Measurements from ENCODE around the gene RABGAP1. TPM values are rescaled to one million over a fixed set of nuclear protein-coding genes. Genes with fewer than 3 reads are reported as not detected.

The RABGAP1 gene
- total RNA-seq, 1 experiment from 2014 or later: 95.8 TPM

GRCh38 chr9:123111427-123112014 is 170.7 kb downstream of the RABGAP1 start:
- no peaks in the 10 kb centered on the region for H3K9me3 ChIP-seq (ENCODE audit: insufficient read depth, low read depth)
- ChIA-PET CTCF (no interaction called here), POLR2A (ENCODE audit: unreplicated experiment) (interaction anchor here (0.7 kb wide), 1 partner anchor 9 kb away, joined by 3 read pairs; no protein-coding TSS in a partner anchor)
- no peaks in the 10 kb centered on the region for H3K9me2 ChIP-seq (ENCODE audit: insufficient read depth)
- TF ChIP-seq EZH2 (IDR thresholded peaks at IDR 0.05; ENCODE audit: low read depth) (no peak), CTCF (conservative IDR thresholded peaks at IDR 0.05) (no peak)
- no peaks in the 10 kb centered on the region; the same call in 1 of the 2 replicates for H3F3A ChIP-seq (ENCODE audit: insufficient read depth, low read depth)
- no peaks in the 10 kb centered on the region for H3K79me2 ChIP-seq (ENCODE audit: low read depth)
- H3K4me3 ChIP-seq: no peak overlapping the region
- DNase-seq: no peak
- BruUV-seq (replicated peaks): no TSS peak
- H3K36me3 ChIP-seq (ENCODE audit: low read depth): no peaks in the 10 kb centered on the region
- no peaks in the 10 kb centered on the region for H3K4me1 ChIP-seq (replicated peaks; ENCODE audit: insufficient read depth)
- no peaks in the 10 kb centered on the region for H3K27me3 ChIP-seq (ENCODE audit: insufficient read depth, low read depth)
- H3K4me2 ChIP-seq: no peak overlapping the region
- intact Hi-C loops (cut with micrococcal nuclease; ENCODE audit: unreplicated experiment): no loop called here
- H4K20me1 ChIP-seq (ENCODE audit: insufficient read depth): no peaks in the 10 kb centered on the region
- no peak overlapping the region for H3K27ac ChIP-seq
- no peak overlapping the region for H2AFZ ChIP-seq

- H3K36me3 ChIP-seq (ENCODE audit: low read depth): no peaks in the 10 kb centered on the region
- no peak overlapping the region for H3K4me2 ChIP-seq
- no peaks in the 10 kb centered on the region for H4K20me1 ChIP-seq (ENCODE audit: insufficient read depth)
- no peaks in the 10 kb centered on the region for H3K9me2 ChIP-seq (ENCODE audit: insufficient read depth)
- POLR2A ChIA-PET (ENCODE audit: unreplicated experiment): no interaction called here
- H3K27me3 ChIP-seq (ENCODE audit: insufficient read depth, low read depth): no peaks in the 10 kb centered on the region
- TF ChIP-seq CTCF (conservative IDR thresholded peaks at IDR 0.05) (no peak), EZH2 (IDR thresholded peaks at IDR 0.05; ENCODE audit: low read depth) (no peak)
- DNase-seq: no peak
- no peaks in the 10 kb centered on the region for H3K79me2 ChIP-seq (ENCODE audit: low read depth)
- no peaks in the 10 kb centered on the region for H3K4me1 ChIP-seq (replicated peaks; ENCODE audit: insufficient read depth)
- no peak overlapping the region for H3K4me3 ChIP-seq
- CTCF ChIA-PET: no interaction called here
- BruUV-seq (replicated peaks): no TSS peak
- H3K9me3 ChIP-seq (ENCODE audit: insufficient read depth, low read depth): no peaks in the 10 kb centered on the region
- H2AFZ ChIP-seq: no peak overlapping the region
- no peaks in the 10 kb centered on the region; the same call in 1 of the 2 replicates for H3F3A ChIP-seq (ENCODE audit: insufficient read depth, low read depth)
- no peak overlapping the region for H3K27ac ChIP-seq
- intact Hi-C loops (cut with micrococcal nuclease; ENCODE audit: unreplicated experiment): no loop called here
These were observed 171.5 kb downstream of the RABGAP1 start for GRCh38 chr9:123112015-123112975.

GRCh38 chr9:123113185-123113584 is 172.4 kb downstream of the RABGAP1 start:
- no peak for DNase-seq
- Histone ChIP-seq H3F3A (ENCODE audit: insufficient read depth, low read depth) (no peaks in the 10 kb centered on the region; the same call in 1 of the 2 replicates), H3K4me1 (replicated peaks; ENCODE audit: insufficient read depth) (no peaks in the 10 kb centered on the region), H3K9me3 (ENCODE audit: insufficient read depth, low read depth) (no peaks in the 10 kb centered on the region), H3K79me2 (ENCODE audit: low read depth) (no peaks in the 10 kb centered on the region), H3K9me2 (ENCODE audit: insufficient read depth) (no peaks in the 10 kb centered on the region), H3K27me3 (ENCODE audit: insufficient read depth, low read depth) (no peaks in the 10 kb centered on the region), H2AFZ (no peak overlapping the region), H3K4me3 (no peak overlapping the region), H3K27ac (no peak overlapping the region), H4K20me1 (ENCODE audit: insufficient read depth) (no peaks in the 10 kb centered on the region), H3K36me3 (ENCODE audit: low read depth) (no peaks in the 10 kb centered on the region), H3K4me2 (no peak overlapping the region)
- intact Hi-C loops (cut with micrococcal nuclease; ENCODE audit: unreplicated experiment): no loop called here
- CTCF ChIA-PET: no interaction called here
- no TSS peak for BruUV-seq (replicated peaks)
- TF ChIP-seq EZH2 (IDR thresholded peaks at IDR 0.05; ENCODE audit: low read depth) (no peak), CTCF (conservative IDR thresholded peaks at IDR 0.05) (no peak)
- POLR2A ChIA-PET (ENCODE audit: unreplicated experiment): no interaction called here
